SK-N-SH (cell line): ENCODE results near the gene TBX4. TPM values are rescaled to one million over a fixed set of nuclear protein-coding genes. Genes with fewer than 3 reads are reported as not detected.

Source experiments
- CTCF ChIA-PET: fragments of 300-600, 350-600 bp; formaldehyde crosslinking; extraction: SDS; loops from one replicate; lab custom pipeline; 2021; lab: Yijun Ruan, JAX
- POLR2A ChIA-PET: fragments of 350-600 bp; sonication (Branson Sonifier 250); formaldehyde crosslinking; extraction: SDS; loops from one replicate; lab custom pipeline; 2020; ENCODE audit warnings: antibody characterized with exemption, inconsistent platforms; lab: Yijun Ruan, JAX
- DNase-seq: peaks from one replicate; pipeline ENCODE4 v3.0.0; 2012
- H2AFZ ChIP-seq: fragments of 200-600 bp; sonication (generic); 2 replicates; pipeline ENCODE4 v1.8.1; 2016; ENCODE audit warnings: antibody characterized with exemption, mild to moderate bottlenecking, low read depth
- H3F3A ChIP-seq: fragments of 200-600 bp; sonication (generic); replicated peaks from 2 replicates; pipeline ENCODE3; 2016; ENCODE audit warnings: antibody characterized with exemption, mild to moderate bottlenecking; ENCODE audit not compliant: insufficient read depth
- H3K27ac ChIP-seq, 2 experiments: fragments of 200-500 bp in 1 of 2; fragments of 200-600 bp in 1 of 2; sonication (Bioruptor generic) in 1 of 2; sonication (generic), shearing (Covaris generic) in 1 of 2; 2 replicates each; pipeline versions ENCODE4 v1.5.1 to v1.6.1; 2014 to 2016; ENCODE audit warnings: low read depth in 2 of 2, inconsistent platforms in 1 of 2, low read length in 1 of 2, mild to moderate bottlenecking in 1 of 2, mixed read lengths in 1 of 2
- H3K27me3 ChIP-seq: fragments of 200-600 bp; sonication (generic), shearing (Covaris generic); 2 replicates; pipeline ENCODE4 v1.6.1; 2016; ENCODE audit warnings: mixed run types; ENCODE audit not compliant: insufficient read depth
- H3K36me3 ChIP-seq, 2 experiments: fragments of 200-500 bp in 1 of 2; fragments of 200-600 bp in 1 of 2; sonication (Bioruptor generic) in 1 of 2; sonication (generic) in 1 of 2; replicated peaks in 1 of 2; 2 replicates each; pipeline versions ENCODE3 to v1.5.1; 2014 to 2016; ENCODE audit warnings: low read length in 1 of 2, mild to moderate bottlenecking in 1 of 2; ENCODE audit not compliant: insufficient read depth in 2 of 2, control insufficient read depth in 1 of 2
- H3K4me1 ChIP-seq, 2 experiments: fragments of 200-500 bp in 1 of 2; fragments of 200-600 bp in 1 of 2; sonication (Bioruptor generic) in 1 of 2; sonication (generic), shearing (Covaris generic) in 1 of 2; 2 replicates each; pipeline versions ENCODE4 v1.5.1 to v1.6.1; 2014 to 2016; ENCODE audit warnings: low read depth in 1 of 2, low read length in 1 of 2, mixed run types in 1 of 2; ENCODE audit not compliant: insufficient read depth in 2 of 2, control insufficient read depth in 1 of 2
- H3K4me2 ChIP-seq: fragments of 200-600 bp; sonication (generic), shearing (Covaris generic); 2 replicates; pipeline ENCODE4 v1.6.1; 2017; ENCODE audit warnings: mixed run types
- H3K4me3 ChIP-seq, 2 experiments: fragments of 200-500 bp in 1 of 2; fragments of 200-600 bp in 1 of 2; sonication (Bioruptor generic) in 1 of 2; sonication (generic), shearing (Covaris generic) in 1 of 2; 2 replicates each; pipeline versions ENCODE4 v1.5.1 to v1.8.1; 2014 to 2016; ENCODE audit warnings: low read depth in 2 of 2, inconsistent platforms in 1 of 2, low read length in 1 of 2, mild to moderate bottlenecking in 1 of 2, mixed read lengths in 1 of 2, moderate library complexity in 1 of 2
- H3K79me2 ChIP-seq: fragments of 200-600 bp; sonication (generic); 2 replicates; pipeline ENCODE4 v1.8.1; 2017; ENCODE audit warnings: mild to moderate bottlenecking; ENCODE audit not compliant: insufficient read depth
- H3K9ac ChIP-seq: fragments of 200-600 bp; sonication (generic); 2 replicates; pipeline ENCODE4 v1.6.1; 2017; ENCODE audit warnings: mixed run types
- H3K9me2 ChIP-seq: fragments of 200-600 bp; sonication (generic); 2 replicates; pipeline ENCODE4 v1.6.1; 2017; ENCODE audit warnings: mixed run types
- H3K9me3 ChIP-seq: fragments of 200-600 bp; sonication (generic); 2 replicates; pipeline ENCODE4 v1.6.1; 2017; ENCODE audit warnings: mixed run types, mild to moderate bottlenecking, moderate library complexity
- H4K20me1 ChIP-seq: fragments of 200-600 bp; sonication (generic); 2 replicates; pipeline ENCODE4 v1.6.1; 2017; ENCODE audit warnings: mild to moderate bottlenecking, mixed run types; ENCODE audit not compliant: insufficient read depth
- CTCF ChIP-seq: fragments of 200-600 bp; sonication (generic); IDR thresholded peaks from 2 replicates; pipeline ENCODE4 v1.6.1; 2017; ENCODE audit warnings: antibody characterized with exemption, mild to moderate bottlenecking, moderate library complexity
- ELF1 ChIP-seq: IDR thresholded peaks from 2 replicates; pipeline ENCODE4 v1.4.0; 2012
- EP300 ChIP-seq, 2 experiments: IDR thresholded peaks; 2 replicates each; pipeline versions ENCODE4 v1.4.0 to v1.6.1; 2012; ENCODE audit warnings: borderline replicate concordance in 1 of 2, low read depth in 1 of 2, low read length in 1 of 2
- EZH2phosphoT487 ChIP-seq: fragments of 200-600 bp; sonication (generic); IDR thresholded peaks from 2 replicates; pipeline ENCODE4 v1.6.1; 2017; ENCODE audit warnings: low read depth, mixed run types, mild to moderate bottlenecking, antibody characterized with exemption, moderate library complexity, borderline replicate concordance
- FOSL2 ChIP-seq: IDR thresholded peaks from 2 replicates; pipeline ENCODE4 v1.4.0; 2012; ENCODE audit warnings: low read depth, mild to moderate bottlenecking, moderate library complexity, borderline replicate concordance
- FOXJ3 ChIP-seq: sonication (generic); formaldehyde crosslinking; IDR thresholded peaks from 2 replicates; pipeline ENCODE4 v1.5.1; 2020; ENCODE audit warnings: mild to moderate bottlenecking, missing genetic modification reagents
- FOXM1 ChIP-seq: IDR thresholded peaks from 2 replicates; pipeline ENCODE4 v1.4.0; 2012; ENCODE audit warnings: low read depth, mild to moderate bottlenecking
- GATA2 ChIP-seq: sonication (generic); formaldehyde crosslinking; IDR thresholded peaks from 2 replicates; pipeline ENCODE4 v1.5.0; 2020; ENCODE audit warnings: mild to moderate bottlenecking, missing genetic modification reagents
- IRF3 ChIP-seq: fragments of 150-350 bp; IDR thresholded peaks from 2 replicates; pipeline ENCODE4 v1.6.1; 2016; ENCODE audit warnings: mild to moderate bottlenecking, low read depth, low read length
- MEF2A ChIP-seq: IDR thresholded peaks from 2 replicates; pipeline ENCODE4 v1.4.0; 2012; ENCODE audit warnings: low read depth, borderline replicate concordance
- PBX3 ChIP-seq: IDR thresholded peaks from 2 replicates; pipeline ENCODE4; 2012
- RAD21 ChIP-seq: IDR thresholded peaks from 2 replicates; pipeline ENCODE4 v1.6.1; 2012; ENCODE audit warnings: mild to moderate bottlenecking, low read length
- RCOR1 ChIP-seq: fragments of 150-350 bp; IDR thresholded peaks from 2 replicates; pipeline ENCODE4 v1.6.1; 2017; ENCODE audit warnings: antibody characterized with exemption, low read length
- REST ChIP-seq: IDR thresholded peaks from 2 replicates; pipeline ENCODE4 v1.6.1; 2012; ENCODE audit warnings: mild to moderate bottlenecking, low read depth, low read length, moderate library complexity
- USF1 ChIP-seq: IDR thresholded peaks from 2 replicates; pipeline ENCODE4 v1.4.0; 2012; ENCODE audit warnings: low read depth, borderline replicate concordance
- YY1 ChIP-seq: IDR thresholded peaks from 2 replicates; pipeline ENCODE4 v1.4.0; 2012; ENCODE audit warnings: low read depth, mild to moderate bottlenecking
- WGBS: methylation state at CpG from one replicate; pipeline ENCODE4 v1.1.6; 2017; ENCODE audit warnings: low lambda C conversion rate; 5-methylcytosine and 5-hydroxymethylcytosine counted together
- polyA plus RNA-seq, 3 experiments: library from polyadenylated mRNA; depleted of rRNA; stranded (reverse); fragments of >200 nt; gene quantifications; 2 replicates each; pipeline ENCODE4 v1.2.3, GENCODE V29; 2012

The TBX4 gene
- polyA plus RNA-seq, 1 of the 3 experiments (the other 2 are of a cell fraction): 0.02 TPM

- TF ChIP-seq EZH2phosphoT487 (no peak), EP300 (IDR thresholded peaks at IDR 0.05; ENCODE audit: borderline replicate concordance in 1 of 2, low read depth in 1 of 2, low read length in 1 of 2) (no peak), FOXM1 (0 out of 2 replicates have a peak, but pooled peaks have one; percentile 18), MEF2A (peak; percentile 14; the same call in 1 of the 2 replicates), YY1 (peak; percentile 48; the same call in 1 of the 2 replicates)
These were observed 40.7 kb upstream of the TBX4 start (continued) for GRCh38 chr17:61411261-61412142.

GRCh38 chr17:61412143-61412859, 39.9 kb upstream of the TBX4 start:
- Histone ChIP-seq H3K4me3 (peak overlapping the region; percentile 77 to 82), H4K20me1 (peaks cover 5% of the 10 kb centered on the region; the same call in 1 of the 2 replicates), H3K4me2 (peak overlapping the region; percentile 95), H3K9me3 (no peaks in the 10 kb centered on the region), H3K36me3 (peaks cover 20 to 21% of the 10 kb centered on the region in 2 experiments), H3K79me2 (peaks cover 12% of the 10 kb centered on the region), H3K9me2 (no peaks in the 10 kb centered on the region), H3K9ac (peak overlapping the region; percentile 84), H3K27me3 (no peaks in the 10 kb centered on the region), H3K4me1 (peaks cover 5 to 51% of the 10 kb centered on the region in 2 experiments; a peak in 2 of 4 replicates), H3K27ac (peak overlapping the region; percentile 80 to 90), H2AFZ (peak overlapping the region; percentile 87), H3F3A (peaks cover 39% of the 10 kb centered on the region)
- WGBS: under 1% methylated on average over 36 of the region's 69 CpGs
- peak; percentile 99 for DNase-seq
- ChIA-PET POLR2A (interaction anchor here (0.7 to 1.9 kb wide), 13 partner anchors 11 to 691 kb away, joined by 3 to 12 read pairs (median 4); partner anchors contain the start of gene TBX2), CTCF (interaction anchor here (0.5 to 16.4 kb wide), 110 partner anchors 9 to 753 kb away, joined by 3 to 318 read pairs (median 4); partner anchors contain the start of genes BCAS3, BRIP1 and TBX2)
- TF ChIP-seq FOXJ3 (CRISPR knock-in tag): no peak
- TF ChIP-seq RCOR1: no peak
- no peak for TF ChIP-seq PBX3
- TF ChIP-seq RAD21: peak; percentile 96
- no peak; the same call in 1 of the 2 replicates for TF ChIP-seq GATA2 (CRISPR knock-in tag)
- TF ChIP-seq YY1: no peak
- peak; percentile 98 for TF ChIP-seq CTCF
- no peak for TF ChIP-seq IRF3
- TF ChIP-seq FOXM1: peak; percentile 63; the same call in 1 of the 2 replicates
- TF ChIP-seq USF1: no peak
- TF ChIP-seq ELF1: 0 out of 2 replicates have a peak, but pooled peaks have one; percentile 5
- TF ChIP-seq REST: peak; percentile 36; the same call in 1 of the 2 replicates
- no peak; the same call in 1 of the 2 replicates for TF ChIP-seq FOSL2
